Measurements from ENCODE around the gene TAGLN2. TPM values are rescaled to one million over a fixed set of nuclear protein-coding genes. Genes with fewer than 3 reads are reported as not detected.
"Not testable (repeated sequence)": the region's sequence is repeated elsewhere in the genome, so short reads cannot be mapped to it uniquely, and the experiment has no call there.

The TAGLN2 gene
- total and polyA plus RNA-seq, 10 of the 15 experiments (the other 5 are each of a cell fraction or from before 2014, with no cell fraction given), result 155 to 611 (median 363) TPM

DNA sequence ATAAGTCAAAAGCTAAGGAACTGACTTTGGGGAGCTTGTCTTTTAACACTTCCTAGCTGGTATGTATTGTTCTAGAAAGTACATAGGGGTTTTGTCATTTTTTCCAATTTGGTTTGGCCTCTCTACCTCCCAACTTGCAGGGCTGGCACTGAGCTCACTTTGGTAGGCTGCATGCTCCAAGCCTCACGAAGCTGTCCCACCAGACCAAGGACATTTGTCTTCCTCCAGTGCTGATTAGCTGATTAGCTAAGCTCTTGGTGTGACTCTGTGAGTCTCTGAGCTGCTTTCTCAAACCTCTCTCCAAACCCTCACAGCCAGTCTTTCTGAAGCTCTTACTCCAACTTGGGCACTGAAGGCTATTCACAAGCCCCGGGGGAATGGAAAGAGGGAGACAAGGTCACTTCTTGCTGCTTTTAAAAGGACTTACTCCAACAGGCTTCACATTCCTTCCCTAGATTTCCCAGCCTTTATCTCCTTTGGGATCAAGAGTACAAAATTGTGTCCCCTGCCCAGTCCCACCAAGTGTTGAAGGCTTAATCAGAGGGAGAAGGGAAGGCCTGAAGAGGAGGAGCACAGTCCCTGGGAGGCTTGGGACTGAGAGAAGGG lies 24.4 kb downstream of the TAGLN2 start (continued):
- no peak for TF ChIP-seq NR2C1 (IDR thresholded peaks at IDR 0.05)

DNA sequence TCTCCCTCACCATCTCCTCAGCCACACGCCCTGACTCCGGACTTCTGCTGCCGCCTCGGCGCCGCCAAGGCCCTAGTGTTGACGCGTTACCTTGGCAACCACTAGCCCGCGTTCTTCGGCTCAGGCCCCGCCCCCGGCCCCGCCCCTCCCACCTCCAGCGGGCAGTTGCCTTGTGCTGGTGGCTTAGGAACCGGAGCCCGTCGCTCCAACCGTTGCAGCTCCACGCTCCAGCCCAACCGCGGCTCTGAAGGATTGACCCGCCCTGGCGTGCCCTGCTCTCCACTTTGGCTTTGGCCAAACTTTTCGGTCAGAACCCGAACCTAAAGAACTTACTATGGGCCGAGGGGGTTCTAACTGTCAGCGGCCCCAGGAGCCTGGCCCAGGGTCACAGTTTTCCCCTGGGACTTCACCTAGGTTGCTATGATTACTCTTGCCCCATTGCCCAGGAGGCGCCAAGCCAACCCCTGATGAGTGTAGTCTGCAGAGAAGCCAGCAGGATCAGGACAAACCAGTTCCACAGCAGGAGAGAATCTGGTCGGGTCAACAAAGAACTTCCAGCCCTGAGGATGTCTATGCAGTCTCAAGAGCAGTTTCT lies 25.1 kb downstream of the TAGLN2 start, which contains the start of gene CFAP45:
CFAP45 (minus strand) TSS at position 80 of the 595 bp plus-strand sequence; CDS start at position 13, 67 bp downstream.
- Histone ChIP-seq H3K4me2 (ENCODE audit: control insufficient read depth, insufficient read depth) (no peak within 1 kb of the TSS), H3K27me3 (replicated peaks in 1 of 2; ENCODE audit: control insufficient read depth in 2 of 2, insufficient read depth in 2 of 2, low read length in 1 of 2) (no peaks in the 10 kb centered on the region), H2AFZ (ENCODE audit: control insufficient read depth, low read depth, low read length) (no peak within 1 kb of the TSS), H3K9ac (ENCODE audit: control insufficient read depth, insufficient read depth, low read length) (no peak within 1 kb of the TSS), H4K20me1 (ENCODE audit: control insufficient read depth, insufficient read depth) (no peaks in the 10 kb centered on the region), H3K9me3 (replicated peaks; ENCODE audit: control insufficient read depth, insufficient read depth, low read length) (no peaks in the 10 kb centered on the region; the same call in 2 of the 3 replicates), H3K36me3 (ENCODE audit: control insufficient read depth in 2 of 2, insufficient read depth in 2 of 2, low read length in 1 of 2) (no peaks in the 10 kb centered on the region), H3K27ac (ENCODE audit: control insufficient read depth, insufficient read depth) (no peak within 1 kb of the TSS), H3K79me2 (ENCODE audit: control insufficient read depth, insufficient read depth, low read length) (no peaks in the 10 kb centered on the region), H3K4me1 (ENCODE audit: control insufficient read depth, insufficient read depth, low read length) (no peaks in the 10 kb centered on the region), H3K4me3 (no peak within 1 kb of the TSS)
- in situ Hi-C loops (cut with MboI) (no loop called here), intact Hi-C loops (cut with micrococcal nuclease; ENCODE audit: unreplicated experiment) (no loop called here)
- ChIA-PET POLR2A (interaction anchor here (1.1 kb wide), 1 partner anchor 12 kb away, joined by 3 read pairs; no protein-coding TSS in a partner anchor), CTCF (interaction anchor here (0.6 to 8.9 kb wide), 5 partner anchors 9 to 108 kb away, joined by 3 to 68 read pairs (median 4); no protein-coding TSS in a partner anchor), RAD21 (ENCODE audit: unreplicated experiment) (interaction anchor here (1.0 to 1.6 kb wide), 2 partner anchors 10 to 23 kb away, joined by 3 to 6 read pairs; no protein-coding TSS in a partner anchor), SMC1A (ENCODE audit: uncharacterized antibody, unreplicated experiment) (interaction anchor here (1.0 to 1.9 kb wide), 5 partner anchors 7 to 107 kb away, joined by 3 to 7 read pairs (median 4); no protein-coding TSS in a partner anchor)
- no peak for DNase-seq (ENCODE audit: low read depth, low spot score)
- FAIRE-seq, result no peak
- no TSS peak for BruUV-seq (replicated peaks)
- ATAC-seq, result peak; percentile 68
- no peak for TF ChIP-seq ZNF384 (IDR thresholded peaks at IDR 0.05; ENCODE audit: borderline replicate concordance, low read depth, low read length)
- TF ChIP-seq, protein P1, sequence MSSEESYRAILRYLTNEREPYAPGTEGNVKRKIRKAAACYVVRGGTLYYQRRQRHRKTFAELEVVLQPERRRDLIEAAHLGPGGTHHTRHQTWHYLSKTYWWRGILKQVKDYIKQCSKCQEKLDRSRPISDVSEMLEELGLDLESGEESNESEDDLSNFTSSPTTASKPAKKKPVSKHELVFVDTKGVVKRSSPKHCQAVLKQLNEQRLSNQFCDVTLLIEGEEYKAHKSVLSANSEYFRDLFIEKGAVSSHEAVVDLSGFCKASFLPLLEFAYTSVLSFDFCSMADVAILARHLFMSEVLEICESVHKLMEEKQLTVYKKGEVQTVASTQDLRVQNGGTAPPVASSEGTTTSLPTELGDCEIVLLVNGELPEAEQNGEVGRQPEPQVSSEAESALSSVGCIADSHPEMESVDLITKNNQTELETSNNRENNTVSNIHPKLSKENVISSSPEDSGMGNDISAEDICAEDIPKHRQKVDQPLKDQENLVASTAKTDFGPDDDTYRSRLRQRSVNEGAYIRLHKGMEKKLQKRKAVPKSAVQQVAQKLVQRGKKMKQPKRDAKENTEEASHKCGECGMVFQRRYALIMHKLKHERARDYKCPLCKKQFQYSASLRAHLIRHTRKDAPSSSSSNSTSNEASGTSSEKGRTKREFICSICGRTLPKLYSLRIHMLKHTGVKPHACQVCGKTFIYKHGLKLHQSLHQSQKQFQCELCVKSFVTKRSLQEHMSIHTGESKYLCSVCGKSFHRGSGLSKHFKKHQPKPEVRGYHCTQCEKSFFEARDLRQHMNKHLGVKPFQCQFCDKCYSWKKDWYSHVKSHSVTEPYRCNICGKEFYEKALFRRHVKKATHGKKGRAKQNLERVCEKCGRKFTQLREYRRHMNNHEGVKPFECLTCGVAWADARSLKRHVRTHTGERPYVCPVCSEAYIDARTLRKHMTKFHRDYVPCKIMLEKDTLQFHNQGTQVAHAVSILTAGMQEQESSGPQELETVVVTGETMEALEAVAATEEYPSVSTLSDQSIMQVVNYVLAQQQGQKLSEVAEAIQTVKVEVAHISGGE (CRISPR knock-in tag; IDR thresholded peaks at IDR 0.05), result no peak
- no peak for TF ChIP-seq RAD51 (IDR thresholded peaks at IDR 0.05)
- 55% methylated on average over 21 of the region's 30 CpGs for WGBS (ENCODE audit: insufficient coverage, insufficient replicate concordance, low lambda C conversion rate, missing lambda C conversion rate)

DNA sequence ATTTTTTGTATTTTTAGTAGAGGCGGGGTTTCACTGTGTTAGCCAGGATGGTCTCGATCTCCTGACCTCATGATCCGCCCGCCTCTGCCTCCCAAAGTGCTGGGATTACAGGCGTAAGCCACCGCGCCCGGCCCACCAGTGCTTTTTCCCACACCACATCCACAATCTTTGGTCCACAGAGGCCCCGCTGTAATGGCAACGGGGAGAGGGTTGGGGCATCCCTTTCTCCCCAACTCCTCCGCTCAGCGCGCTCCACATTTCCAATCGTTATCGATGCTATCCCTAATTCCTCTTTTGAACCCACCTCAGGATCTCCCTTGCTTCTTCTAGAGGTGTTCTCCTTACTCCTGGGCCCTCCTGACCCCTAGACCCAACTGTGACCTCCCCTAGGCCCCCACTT lies 25.7 kb downstream of the TAGLN2 start:
- H3K4me2 ChIP-seq (ENCODE audit: control insufficient read depth, insufficient read depth); in situ Hi-C loops (cut with MboI); intact Hi-C loops (cut with micrococcal nuclease; ENCODE audit: unreplicated experiment); H3K9me3 ChIP-seq (replicated peaks; ENCODE audit: control insufficient read depth, insufficient read depth, low read length); H2AFZ ChIP-seq (ENCODE audit: control insufficient read depth, low read depth, low read length); H3K9ac ChIP-seq (ENCODE audit: control insufficient read depth, insufficient read depth, low read length); H3K79me2 ChIP-seq (ENCODE audit: control insufficient read depth, insufficient read depth, low read length); RAD21 ChIA-PET (ENCODE audit: unreplicated experiment); BruUV-seq (replicated peaks); H3K27ac ChIP-seq (ENCODE audit: control insufficient read depth, insufficient read depth); FAIRE-seq; H3K27me3 ChIP-seq (replicated peaks in 1 of 2; ENCODE audit: control insufficient read depth in 2 of 2, insufficient read depth in 2 of 2, low read length in 1 of 2); ATAC-seq; H3K4me3 ChIP-seq; H3K36me3 ChIP-seq (ENCODE audit: control insufficient read depth in 2 of 2, insufficient read depth in 2 of 2, low read length in 1 of 2); CTCF ChIA-PET; POLR2A ChIA-PET; H4K20me1 ChIP-seq (ENCODE audit: control insufficient read depth, insufficient read depth); DNase-seq (ENCODE audit: low read depth, low spot score); H3K4me1 ChIP-seq (ENCODE audit: control insufficient read depth, insufficient read depth, low read length): not testable (repeated sequence)
- WGBS (ENCODE audit: insufficient coverage, insufficient replicate concordance, low lambda C conversion rate, missing lambda C conversion rate), result 79% methylated on average over 7 of the region's 15 CpGs
- SMC1A ChIA-PET (ENCODE audit: uncharacterized antibody, unreplicated experiment), result interaction anchor here (1.4 kb wide), 1 partner anchor 10 kb away, joined by 3 read pairs; no protein-coding TSS in a partner anchor

Measured in GM12878 (cell line).